Stimulated activated naive CD8-positive, alpha-beta T cell treated with anti-CD3 and anti-CD28 coated beads, Interleukin-15, amount 100 ng/mL, for 72 hours (primary cell): ENCODE data around the gene VRK3.
"Not testable (repeated sequence)": the region's sequence is repeated elsewhere in the genome, so short reads cannot be mapped to it uniquely, and the experiment has no call there.

Experiments used
- ATAC-seq: fragments of 150-1000 bp; cut with Tn5 transposase; 2 replicates; pipeline ENCODE4 v1.10.0; 2021; ENCODE audit warnings: mild to moderate bottlenecking, moderate library complexity
- DNase-seq, 2 donors: peaks; one replicate each; pipeline ENCODE4 v3.0.0; 2021 to 2022
- H3K27ac Mint-ChIP-seq, 2 donors: one replicate each; pipeline ENCODE4 v1.8.0; 2022; ENCODE audit warnings: mild to moderate bottlenecking in 2 of 2, mixed read lengths in 2 of 2, moderate library complexity in 2 of 2
- H3K27me3 Mint-ChIP-seq: one replicate; pipeline ENCODE4 v1.8.0; 2022; ENCODE audit warnings: mixed read lengths
- H3K4me1 Mint-ChIP-seq: one replicate; pipeline ENCODE4 v1.8.0; 2022; ENCODE audit warnings: mild to moderate bottlenecking, mixed read lengths
- H3K4me3 Mint-ChIP-seq, 2 donors: one replicate each; pipeline ENCODE4 v1.8.0; 2022; ENCODE audit warnings: mild to moderate bottlenecking in 2 of 2, mixed read lengths in 2 of 2, moderate library complexity in 1 of 2
- H3K9me3 Mint-ChIP-seq, 2 donors: one replicate each; pipeline ENCODE4 v1.8.0; 2022; ENCODE audit warnings: mixed read lengths in 2 of 2

The VRK3 gene

GRCh38 chr19:49983645-49984229 is 41.4 kb downstream of the VRK3 start:
- peak; percentile 73 to 75 for DNase-seq

DNA sequence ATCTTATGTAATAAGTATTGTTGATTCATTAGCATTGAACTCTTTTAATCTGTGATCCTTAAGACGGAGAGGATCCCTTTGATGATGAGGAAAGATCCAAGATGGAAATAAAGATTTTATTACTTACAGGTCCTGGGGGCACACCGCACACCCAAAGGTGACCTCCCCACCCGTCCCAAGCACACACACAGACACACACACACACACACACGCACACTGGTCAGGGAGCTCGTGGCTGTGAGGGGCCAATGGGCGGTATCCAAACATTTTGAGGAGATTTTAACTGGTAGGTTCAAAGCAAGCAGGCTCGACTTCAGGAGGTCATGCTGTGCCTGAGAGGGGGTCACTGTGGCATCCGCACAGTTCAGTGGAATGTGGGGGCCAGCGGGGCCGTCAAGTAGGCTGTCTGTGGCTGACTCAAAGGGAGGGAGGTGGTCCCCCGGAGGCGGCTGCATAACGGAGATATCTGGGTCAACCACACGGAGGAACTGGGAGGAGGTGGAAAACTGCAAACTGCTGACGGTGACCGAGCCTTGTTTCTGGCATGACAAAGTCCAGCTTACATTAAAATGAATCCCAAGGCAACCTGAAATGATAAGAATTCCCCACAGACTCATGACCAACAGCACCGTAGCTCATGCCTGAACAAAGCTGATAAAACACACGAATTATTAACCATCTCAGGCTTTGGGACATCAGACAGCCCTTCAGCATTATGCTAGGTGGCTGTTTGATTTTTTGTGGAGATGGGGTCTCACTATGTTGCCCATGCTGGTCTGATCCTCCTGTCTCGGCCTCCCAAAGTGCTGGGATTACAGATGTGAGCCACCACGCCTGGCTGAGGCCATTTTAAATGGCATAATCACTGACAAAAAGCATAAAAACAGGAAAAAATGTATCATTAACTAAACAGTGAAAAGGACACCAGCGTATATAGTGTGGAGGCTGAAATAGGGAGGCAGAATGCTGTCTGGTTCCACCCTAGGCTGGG is 43.3 kb downstream of the VRK3 start:
- H3K4me3 Mint-ChIP-seq, result no peak overlapping the region
- no peak for DNase-seq
- H3K4me1 Mint-ChIP-seq, result no peaks in the 10 kb centered on the region
- H3K9me3 Mint-ChIP-seq, result no peaks in the 10 kb centered on the region
- H3K27me3 Mint-ChIP-seq, result no peaks in the 10 kb centered on the region
- H3K27ac Mint-ChIP-seq, result no peak overlapping the region
- no peak for ATAC-seq

More at GRCh38 chr19:49983645-49984229, 41.4 kb downstream of the VRK3 start:
- no peaks in the 10 kb centered on the region for H3K27me3 Mint-ChIP-seq
- H3K9me3 Mint-ChIP-seq, result no peaks in the 10 kb centered on the region
- ATAC-seq, result peak; percentile 87
- H3K4me3 Mint-ChIP-seq, result no peak overlapping the region
- no peak overlapping the region for H3K27ac Mint-ChIP-seq
- no peaks in the 10 kb centered on the region for H3K4me1 Mint-ChIP-seq

- H3K4me3 Mint-ChIP-seq, result no peak overlapping the region
- no peaks in the 10 kb centered on the region for H3K4me1 Mint-ChIP-seq
- H3K27me3 Mint-ChIP-seq, result no peaks in the 10 kb centered on the region
- no peaks in the 10 kb centered on the region for H3K9me3 Mint-ChIP-seq
- no peak for DNase-seq
- ATAC-seq, result no peak
- H3K27ac Mint-ChIP-seq, result no peak overlapping the region
Measured at GRCh38 chr19:49978324-49978723, 46.8 kb downstream of the VRK3 start.

DNA sequence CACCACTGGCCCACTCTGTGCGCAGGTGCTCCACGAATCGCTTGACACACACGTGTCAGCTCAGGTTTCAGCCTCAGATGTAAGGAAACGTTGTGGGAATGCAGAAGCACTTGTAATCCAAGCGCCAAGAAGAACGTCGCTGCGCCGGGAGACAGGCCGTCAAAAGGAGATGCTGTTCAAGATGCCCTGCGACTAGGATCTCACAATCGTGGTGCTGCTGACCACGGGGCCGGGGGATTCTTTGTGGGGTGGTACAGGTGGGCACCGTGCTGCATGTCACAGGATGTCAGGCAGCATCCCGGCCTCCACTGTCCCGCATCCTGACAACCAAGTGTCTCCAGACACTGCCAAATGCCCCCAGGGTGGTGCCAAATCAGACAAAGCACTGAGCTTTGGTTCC is 47.3 kb downstream of the VRK3 start:
- Mint-ChIP-seq H3K4me1 (no peaks in the 10 kb centered on the region), H3K27ac (no peak overlapping the region), H3K4me3 (no peak overlapping the region), H3K9me3 (no peaks in the 10 kb centered on the region), H3K27me3 (no peaks in the 10 kb centered on the region)
- no peak for ATAC-seq
- DNase-seq, result no peak

DNA sequence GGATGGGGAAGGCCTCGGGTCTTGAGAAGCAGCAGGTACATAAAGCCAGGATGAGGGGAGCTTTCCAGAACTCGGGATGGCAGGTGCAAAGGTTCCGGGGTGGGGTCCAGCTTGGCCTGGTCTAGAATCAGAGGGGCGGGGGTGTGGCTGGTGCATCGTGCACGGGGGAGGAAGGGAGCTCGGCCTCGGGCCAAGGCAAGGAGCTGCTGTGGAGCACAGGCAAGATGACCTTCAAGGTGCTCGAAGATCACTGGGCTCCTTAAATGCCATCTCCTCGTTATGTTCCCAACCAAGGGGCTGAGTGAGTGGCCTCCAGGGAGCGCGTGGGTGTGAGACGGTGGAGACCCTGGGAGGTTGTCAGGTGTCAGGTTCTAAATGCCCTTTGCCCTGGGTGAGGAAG is 48.1 kb downstream of the VRK3 start:
- Mint-ChIP-seq H3K27ac (peak overlapping the region in 1 of 2 donors; percentile 82), H3K9me3 (no peaks in the 10 kb centered on the region), H3K4me3 (no peak overlapping the region), H3K4me1 (no peaks in the 10 kb centered on the region), H3K27me3 (no peaks in the 10 kb centered on the region)
- DNase-seq (no peak), ATAC-seq (no peak)

DNA sequence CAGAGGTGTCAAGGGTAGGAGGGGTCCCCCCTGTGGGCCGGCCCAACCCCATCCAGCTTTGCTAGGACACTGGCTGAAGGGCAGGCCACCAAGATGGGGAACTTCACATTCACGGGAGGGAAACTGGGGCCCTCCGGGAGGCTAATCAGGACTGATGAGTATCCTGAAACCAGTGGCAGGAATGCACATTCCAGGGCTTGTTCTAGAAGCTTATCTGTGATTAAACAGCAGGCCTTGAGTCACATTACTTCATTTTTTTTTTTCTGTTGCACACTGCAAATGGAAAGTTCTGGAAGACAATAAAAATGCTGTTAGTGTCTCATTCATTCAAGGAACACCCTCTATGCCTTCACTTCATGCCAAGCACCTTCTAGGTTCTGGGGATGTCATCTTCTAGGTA is 48.7 kb downstream of the VRK3 start:
- Mint-ChIP-seq H3K27ac (no peak overlapping the region), H3K4me3 (no peak overlapping the region), H3K27me3 (no peaks in the 10 kb centered on the region), H3K4me1 (no peaks in the 10 kb centered on the region), H3K9me3 (no peaks in the 10 kb centered on the region)
- ATAC-seq (no peak), DNase-seq (no peak)

DNA sequence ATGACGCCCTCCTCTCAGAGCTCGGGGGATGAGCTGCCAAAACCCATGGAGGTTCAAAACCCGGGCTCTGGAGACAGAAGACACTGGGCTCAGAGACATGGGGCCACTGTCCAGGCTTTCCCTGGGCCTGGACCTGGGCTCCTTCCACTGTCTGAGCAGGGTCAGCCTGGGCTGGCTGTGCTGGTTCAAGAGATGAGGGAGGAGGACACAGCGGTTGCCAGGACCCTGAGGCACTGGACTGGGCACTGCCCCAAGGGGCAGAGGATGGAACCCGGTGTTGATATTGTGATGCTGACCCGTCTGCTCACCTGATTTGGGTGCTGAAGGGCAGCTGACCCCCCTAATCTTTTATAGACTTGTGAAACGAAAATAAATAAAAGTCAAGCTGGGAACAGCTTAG is 50.1 kb downstream of the VRK3 start:
- no peak overlapping the region for H3K27ac Mint-ChIP-seq
- no peak for DNase-seq
- no peaks in the 10 kb centered on the region for H3K4me1 Mint-ChIP-seq
- no peaks in the 10 kb centered on the region for H3K9me3 Mint-ChIP-seq
- no peaks in the 10 kb centered on the region for H3K27me3 Mint-ChIP-seq
- no peak overlapping the region for H3K4me3 Mint-ChIP-seq
- ATAC-seq, result no peak

DNA sequence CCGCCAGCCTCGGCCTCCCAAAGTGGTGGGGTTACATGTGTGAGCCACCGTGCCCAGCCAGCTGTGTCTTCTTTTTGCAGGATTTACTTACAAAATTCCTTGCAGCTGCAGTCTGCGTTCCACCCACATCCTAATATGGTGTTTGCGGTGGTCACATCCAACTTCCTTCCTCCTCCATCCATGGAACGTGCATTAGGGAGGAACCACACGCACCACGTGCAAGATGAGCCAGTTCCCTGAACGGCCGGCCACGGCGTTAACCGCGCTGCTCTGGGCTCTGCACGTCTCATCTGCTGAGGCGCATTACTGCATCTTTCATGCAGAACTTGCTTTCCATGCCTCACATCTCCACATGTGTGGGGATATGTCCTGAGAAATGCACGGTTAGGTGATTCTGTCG is 51.2 kb downstream of the VRK3 start:
- H3K27ac Mint-ChIP-seq, result no peak overlapping the region
- no peak overlapping the region for H3K4me3 Mint-ChIP-seq
- H3K27me3 Mint-ChIP-seq, result peaks cover 4% of the 10 kb centered on the region
- ATAC-seq (no peak), DNase-seq (no peak)
- no peaks in the 10 kb centered on the region for H3K4me1 Mint-ChIP-seq
- H3K9me3 Mint-ChIP-seq, result no peaks in the 10 kb centered on the region

GRCh38 chr19:49972841-49973240 is 52.3 kb downstream of the VRK3 start:
- ATAC-seq, result peak; percentile 33
- no peak overlapping the region for H3K4me3 Mint-ChIP-seq
- no peak for DNase-seq
- no peaks in the 10 kb centered on the region for H3K4me1 Mint-ChIP-seq
- H3K27ac Mint-ChIP-seq, result no peak overlapping the region
- H3K9me3 Mint-ChIP-seq, result no peaks in the 10 kb centered on the region
- peaks cover 10% of the 10 kb centered on the region for H3K27me3 Mint-ChIP-seq

DNA sequence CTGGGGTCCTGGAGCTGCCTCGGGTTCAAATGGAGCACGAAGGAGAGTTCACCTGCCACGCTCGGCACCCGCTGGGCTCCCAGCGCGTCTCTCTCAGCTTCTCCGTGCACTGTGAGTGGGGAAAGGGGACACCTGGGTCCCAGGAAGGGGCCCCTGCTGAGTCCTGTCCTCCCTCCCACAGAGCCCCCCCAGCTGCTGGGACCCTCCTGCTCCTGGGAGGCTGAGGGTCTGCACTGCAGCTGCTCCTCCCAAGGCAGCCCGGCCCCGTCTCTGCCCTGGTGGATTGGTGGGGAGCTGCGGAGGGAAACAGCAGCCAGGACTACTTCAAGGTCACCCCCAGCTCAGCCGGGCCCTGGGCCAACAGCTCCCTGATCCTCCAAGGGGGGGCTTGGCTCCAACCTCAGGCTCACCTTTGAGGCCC is 53.2 kb downstream of the VRK3 start:
- Mint-ChIP-seq H3K4me3 (no peak overlapping the region), H3K4me1 (no peaks in the 10 kb centered on the region), H3K27me3 (peaks cover 11% of the 10 kb centered on the region), H3K9me3 (no peaks in the 10 kb centered on the region), H3K27ac (no peak overlapping the region)
- no peak for DNase-seq
- ATAC-seq, result no peak

DNA sequence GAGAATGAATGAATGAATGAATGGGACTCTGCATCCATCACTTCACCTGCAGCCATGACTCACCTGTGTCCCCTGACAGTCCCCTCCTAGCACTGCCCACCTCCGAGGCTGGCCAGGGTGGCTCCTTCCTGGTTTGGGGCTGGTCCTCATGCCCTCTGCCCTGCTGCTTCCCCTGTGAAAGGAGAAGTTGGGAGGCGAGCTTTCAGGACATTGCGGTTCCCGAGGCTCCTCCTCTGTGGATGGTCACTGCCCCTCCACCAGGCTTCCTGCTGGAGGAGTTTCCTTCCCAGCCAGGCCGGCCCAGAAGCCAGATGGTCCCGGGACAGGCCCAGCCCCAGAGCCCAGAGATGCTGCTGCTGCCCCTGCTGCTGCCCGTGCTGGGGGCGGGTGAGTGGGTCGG is 55.8 kb downstream of the VRK3 start:
- not testable (repeated sequence) for H3K27ac Mint-ChIP-seq, ATAC-seq, H3K4me1 Mint-ChIP-seq

DNA sequence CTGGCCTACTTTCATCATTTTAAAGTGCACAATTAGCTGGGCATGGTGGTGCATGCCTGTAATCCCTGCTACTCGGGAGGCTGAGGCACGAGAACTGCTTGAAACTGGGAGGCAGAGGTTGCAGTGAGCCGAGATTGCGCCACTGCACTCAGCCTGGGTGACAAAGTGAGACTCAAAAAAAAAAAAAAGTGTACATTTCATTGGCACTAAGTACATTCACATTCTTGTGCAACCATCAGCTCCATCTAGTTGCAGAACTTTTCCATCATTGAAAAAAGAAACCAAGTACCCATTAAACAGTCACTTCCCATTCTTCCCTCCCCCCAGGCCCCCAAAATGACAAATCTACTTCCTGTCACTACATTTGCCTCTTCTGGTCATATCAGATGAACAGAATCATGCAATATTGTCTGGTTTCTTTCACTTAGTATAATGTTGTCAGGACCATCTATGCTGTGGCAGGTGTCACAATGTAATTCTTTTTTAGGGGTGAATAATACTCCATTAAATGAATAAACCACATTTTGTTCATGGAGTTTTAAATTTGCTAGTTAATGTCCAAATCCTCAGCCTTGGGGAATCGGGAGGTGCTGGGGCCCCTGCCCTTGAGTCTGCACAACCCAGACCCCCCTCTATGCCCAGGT is 56.8 kb downstream of the VRK3 start:
- no peaks in the 10 kb centered on the region for H3K9me3 Mint-ChIP-seq
- DNase-seq, result no peak

More for the DNA sequence above, 55.8 kb downstream of the VRK3 start:
- H3K27me3 Mint-ChIP-seq, result peaks cover 26% of the 10 kb centered on the region
- DNase-seq, H3K4me3 Mint-ChIP-seq, H3K9me3 Mint-ChIP-seq: not testable (repeated sequence)

DNA sequence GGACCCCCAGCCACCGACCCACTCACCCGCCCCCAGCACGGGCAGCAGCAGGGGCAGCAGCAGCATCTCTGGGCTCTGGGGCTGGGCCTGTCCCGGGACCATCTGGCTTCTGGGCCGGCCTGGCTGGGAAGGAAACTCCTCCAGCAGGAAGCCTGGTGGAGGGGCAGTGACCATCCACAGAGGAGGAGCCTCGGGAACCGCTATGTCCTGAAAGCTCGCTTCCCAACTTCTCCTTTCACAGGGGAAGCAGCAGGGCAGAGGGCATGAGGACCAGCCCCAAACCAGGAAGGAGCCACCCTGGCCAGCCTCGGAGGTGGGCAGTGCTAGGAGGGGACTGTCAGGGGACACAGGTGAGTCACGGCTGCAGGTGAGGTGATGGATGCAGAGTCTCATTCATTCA is 64.2 kb downstream of the VRK3 start, which contains the start of gene SIGLEC11:
TSS of gene SIGLEC11 (minus strand) at position 193 of the 400 bp plus-strand sequence. CDS start at position 102, 91 bp downstream.
- not testable (repeated sequence) for DNase-seq, H3K9me3 Mint-ChIP-seq, H3K4me3 Mint-ChIP-seq, H3K4me1 Mint-ChIP-seq, ATAC-seq, H3K27ac Mint-ChIP-seq
- H3K27me3 Mint-ChIP-seq, result peaks cover 14% of the 10 kb centered on the region

More for the DNA sequence above, 56.8 kb downstream of the VRK3 start:
- Mint-ChIP-seq H3K4me1 (no peaks in the 10 kb centered on the region), H3K4me3 (no peak overlapping the region), H3K27ac (no peak overlapping the region), H3K27me3 (peaks cover 26% of the 10 kb centered on the region)
- no peak for ATAC-seq

DNA sequence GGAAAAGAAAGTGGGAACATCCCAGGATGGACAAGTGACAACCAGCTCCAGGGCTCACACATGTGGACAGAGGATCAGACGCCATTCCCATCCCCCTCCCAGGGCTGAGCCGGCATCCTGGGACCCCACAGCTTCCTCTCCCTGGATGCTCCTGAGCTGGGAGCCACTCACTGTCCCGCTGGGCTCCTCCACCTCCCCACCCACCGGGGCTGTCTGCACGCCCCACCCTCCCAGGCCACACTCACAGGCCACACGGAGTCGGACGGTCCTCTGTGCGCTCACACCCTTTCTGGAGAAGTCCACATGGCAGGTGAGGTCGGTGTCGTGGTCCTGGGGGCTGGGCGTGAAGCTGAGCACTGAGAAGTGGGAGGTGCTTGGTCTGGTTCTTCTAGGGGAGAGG is 65.3 kb downstream of the VRK3 start:
- peaks cover 16% of the 10 kb centered on the region for H3K27me3 Mint-ChIP-seq
- H3K27ac Mint-ChIP-seq, H3K4me1 Mint-ChIP-seq, H3K4me3 Mint-ChIP-seq, H3K9me3 Mint-ChIP-seq, DNase-seq: not testable (repeated sequence)
- ATAC-seq, result peak; percentile 23

DNA sequence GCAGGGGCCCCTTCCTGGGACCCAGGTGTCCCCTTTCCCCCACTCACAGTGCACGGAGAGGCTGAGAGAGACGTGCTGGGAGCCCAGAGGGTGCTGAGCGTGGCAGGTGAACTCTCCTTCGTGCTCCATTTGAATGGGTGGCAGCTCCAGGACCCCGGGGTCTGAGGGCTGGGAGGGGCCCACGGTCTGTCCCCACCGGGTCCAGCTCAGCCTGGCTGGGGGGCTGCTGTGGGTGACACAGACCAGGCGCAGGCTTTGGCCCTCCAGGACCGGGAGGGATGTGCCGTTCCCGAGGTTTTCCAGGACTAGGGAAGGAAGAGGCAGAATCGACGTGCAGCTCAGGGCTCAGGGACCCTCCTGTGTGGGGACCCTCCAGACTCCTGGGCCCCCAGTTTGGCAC is 66.6 kb downstream of the VRK3 start:
- H3K4me3 Mint-ChIP-seq, H3K27ac Mint-ChIP-seq, H3K9me3 Mint-ChIP-seq, ATAC-seq, H3K4me1 Mint-ChIP-seq, DNase-seq: not testable (repeated sequence)
- H3K27me3 Mint-ChIP-seq, result peaks cover 29% of the 10 kb centered on the region

DNA sequence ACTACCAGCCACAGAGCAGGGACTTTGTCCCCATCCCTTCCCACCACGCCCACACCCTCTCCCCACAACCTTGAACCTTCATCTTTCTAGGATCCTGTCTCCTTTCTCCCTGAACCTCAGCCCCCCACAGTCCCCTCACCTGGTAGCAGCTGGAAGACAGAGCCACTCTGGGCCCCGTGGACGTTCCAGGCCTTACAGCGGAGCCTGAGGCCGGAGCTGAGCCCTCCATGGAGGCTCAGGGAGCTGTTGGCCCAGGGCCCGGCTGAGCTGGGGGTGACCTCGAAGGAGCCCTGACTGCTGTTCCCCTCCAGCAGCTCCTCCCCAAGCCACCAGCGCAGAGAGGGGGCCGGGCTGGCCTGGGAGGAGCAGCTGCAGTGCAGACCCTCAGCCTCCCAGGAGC is 67.0 kb downstream of the VRK3 start:
- not testable (repeated sequence) for H3K9me3 Mint-ChIP-seq, ATAC-seq, H3K27ac Mint-ChIP-seq, H3K4me3 Mint-ChIP-seq, DNase-seq
- H3K4me1 Mint-ChIP-seq, result peaks cover 12% of the 10 kb centered on the region
- peaks cover 33% of the 10 kb centered on the region for H3K27me3 Mint-ChIP-seq
